Measurements from ENCODE around the gene BFSP1.

The BFSP1 gene

DNA sequence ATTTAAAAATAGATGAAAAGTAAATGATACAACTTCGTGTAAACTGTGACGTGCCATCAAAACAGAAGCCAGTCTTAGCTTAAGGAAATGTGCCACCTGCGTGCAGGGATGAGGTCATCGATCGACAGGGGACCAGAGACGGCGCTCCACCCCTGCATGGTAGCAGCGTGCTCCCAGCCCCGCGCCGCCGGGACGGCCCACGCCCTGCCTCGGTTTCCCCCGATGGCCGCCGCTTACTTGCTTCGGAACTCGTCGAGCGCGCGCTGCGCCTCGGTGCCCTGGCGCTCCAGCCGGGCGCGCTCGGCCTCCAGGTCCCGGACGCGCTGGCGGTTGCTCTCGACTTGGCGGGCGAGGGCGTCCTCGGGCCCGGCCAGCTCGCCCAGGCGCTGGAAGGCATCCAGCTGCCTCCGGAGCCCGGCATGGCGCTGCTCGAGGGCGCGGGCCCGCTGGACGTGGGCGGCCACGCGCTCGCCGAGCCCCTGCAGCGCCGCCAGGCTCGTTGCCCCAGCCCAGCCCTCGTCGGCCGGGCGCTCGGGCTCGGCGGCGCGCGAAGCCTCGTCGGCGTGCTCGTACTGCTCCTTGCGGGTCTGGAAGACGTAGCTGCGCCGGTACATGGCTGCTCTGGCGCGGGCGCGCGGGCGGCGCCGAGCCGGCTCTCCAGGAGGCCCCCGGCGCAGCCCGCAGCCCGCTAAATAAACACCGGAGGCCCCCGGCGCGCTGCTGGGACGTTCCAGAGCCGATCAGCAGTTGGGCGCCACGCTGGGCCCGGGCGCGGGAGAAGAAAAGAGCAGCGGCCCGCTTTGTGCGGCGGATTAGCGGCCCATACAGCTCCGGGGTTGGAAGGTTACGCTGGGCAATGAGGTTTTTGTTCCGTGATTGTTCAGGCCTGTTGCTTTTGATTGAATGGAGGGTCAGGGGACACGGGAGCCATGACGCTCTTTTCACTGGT, at the start of gene BFSP1:
BFSP1 (minus strand) TSS at position 664 of the 949 bp plus-strand sequence; CDS start at position 614, 50 bp downstream.
- DNase-seq (ENCODE audit: low spot score): peak; percentile 73

DNA sequence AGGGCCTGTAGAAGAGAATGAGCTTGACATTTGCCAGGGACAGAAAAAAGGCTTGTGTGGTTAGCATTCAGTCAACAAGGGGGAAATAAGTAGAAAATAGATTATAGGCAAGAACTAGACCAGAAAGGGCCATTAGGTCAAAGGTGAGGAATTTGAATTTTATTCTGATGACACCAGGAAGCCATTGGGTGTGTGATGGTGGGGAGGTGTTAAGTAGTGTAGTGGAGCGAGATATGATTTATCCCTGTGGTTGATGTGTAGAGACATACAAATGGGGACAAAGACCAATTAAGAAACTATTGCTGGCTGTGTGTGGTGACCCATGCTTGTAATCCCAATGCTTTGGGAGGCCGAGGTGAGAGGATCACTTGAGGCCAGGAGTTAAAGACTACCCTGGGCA, 49.7 kb upstream of the BFSP1 start:
- DNase-seq (ENCODE audit: low spot score): no peak

DNA sequence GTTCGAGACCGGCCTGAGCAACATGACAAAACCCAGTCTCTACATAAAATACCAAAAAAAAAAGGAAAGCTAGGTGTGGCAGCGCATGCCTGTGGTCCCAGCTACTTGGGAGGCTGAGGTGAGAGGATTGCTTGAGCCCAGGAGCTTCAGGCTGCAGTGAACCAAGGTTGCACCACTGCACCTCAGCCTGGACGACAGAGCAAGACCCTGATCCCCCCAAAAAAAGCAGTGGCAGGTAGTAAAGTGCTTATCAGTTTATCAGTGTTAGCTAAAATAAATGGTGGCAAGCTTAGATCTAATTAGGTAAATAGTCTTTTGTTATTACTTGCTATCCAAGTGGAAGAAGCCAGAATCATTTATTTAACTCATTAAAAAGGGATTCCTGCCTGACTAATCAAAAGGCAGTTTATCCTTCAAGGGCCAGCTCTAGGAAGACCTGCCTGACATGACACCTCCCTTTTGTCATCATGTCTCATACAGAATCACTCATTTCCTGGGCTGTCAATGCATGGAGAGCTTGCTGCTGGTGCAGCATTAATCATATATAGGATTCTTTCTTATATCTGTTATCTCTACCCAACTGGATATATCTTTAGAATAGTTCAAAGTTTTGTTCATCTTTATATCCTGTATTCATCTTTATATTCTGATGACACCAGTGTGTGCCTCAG, 48.3 kb upstream of the BFSP1 start:
- DNase-seq (ENCODE audit: low spot score): no peak

DNA sequence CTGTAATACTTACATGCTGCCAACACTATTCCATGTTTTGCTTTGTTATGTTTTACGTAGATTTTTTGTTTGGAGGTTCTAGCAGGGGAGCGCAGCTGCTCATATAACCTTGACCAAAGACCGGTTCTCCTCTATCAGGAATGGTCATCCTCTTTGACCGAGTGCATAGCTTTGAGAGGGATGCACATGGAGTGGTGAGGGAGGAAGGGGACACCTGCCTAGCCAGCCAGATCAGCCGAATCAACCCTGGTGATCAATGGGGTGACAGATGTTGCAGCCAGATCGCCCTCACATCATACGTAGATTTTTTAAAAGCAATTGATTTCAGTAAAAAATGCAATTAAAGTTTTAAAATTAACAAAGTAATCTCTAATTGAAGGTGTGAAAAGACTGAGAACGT, 45.0 kb upstream of the BFSP1 start:
- no peak for DNase-seq (ENCODE audit: low spot score)

DNA sequence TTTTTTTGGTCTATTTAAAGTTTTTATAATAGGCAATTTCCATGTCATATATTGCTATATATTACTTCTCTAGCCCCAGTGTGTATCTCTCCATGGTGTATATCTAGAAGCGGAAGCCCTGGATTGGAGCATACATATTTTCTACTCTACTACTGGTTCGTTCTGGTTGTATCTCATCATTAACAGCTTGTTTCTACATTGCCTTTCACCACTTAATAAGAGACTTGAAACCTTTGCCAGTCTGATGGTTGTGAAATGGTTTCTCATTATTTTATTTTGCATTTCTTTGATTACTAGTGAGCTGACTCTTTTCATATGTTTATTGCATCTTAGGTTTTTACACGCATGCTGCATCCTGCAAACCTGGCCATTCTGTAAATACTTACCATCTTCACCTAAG, 42.3 kb upstream of the BFSP1 start:
- no peak for DNase-seq (ENCODE audit: low spot score)

DNA sequence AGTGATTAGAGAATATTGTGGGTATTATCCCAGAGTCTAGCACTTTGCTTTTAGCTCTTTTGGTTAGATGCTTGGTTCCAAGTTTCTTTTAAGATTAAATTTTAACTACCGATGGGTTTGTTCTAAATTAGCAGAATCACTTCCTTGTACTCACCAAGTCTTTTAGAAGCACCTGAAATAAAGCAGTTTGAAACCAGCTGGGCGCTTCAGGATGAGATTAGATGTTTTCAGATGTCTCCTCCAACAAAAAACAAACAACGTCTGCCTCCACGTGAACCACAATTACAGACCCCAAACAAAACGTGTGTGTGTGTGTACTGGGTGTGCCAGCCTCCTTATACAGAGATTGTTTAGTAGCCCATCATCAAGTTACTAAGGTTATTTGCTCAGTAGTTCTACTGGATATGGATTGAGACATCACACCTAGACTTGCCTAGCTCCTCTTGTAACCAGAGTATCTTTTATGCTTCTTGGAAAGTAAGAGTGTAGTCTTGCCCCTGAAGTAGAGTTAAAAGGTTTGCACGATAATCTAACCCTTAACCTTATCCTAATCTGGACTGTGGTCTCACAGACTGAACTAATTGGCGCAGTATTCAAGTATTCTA, 41.0 kb upstream of the BFSP1 start:
- DNase-seq (ENCODE audit: low spot score): no peak

DNA sequence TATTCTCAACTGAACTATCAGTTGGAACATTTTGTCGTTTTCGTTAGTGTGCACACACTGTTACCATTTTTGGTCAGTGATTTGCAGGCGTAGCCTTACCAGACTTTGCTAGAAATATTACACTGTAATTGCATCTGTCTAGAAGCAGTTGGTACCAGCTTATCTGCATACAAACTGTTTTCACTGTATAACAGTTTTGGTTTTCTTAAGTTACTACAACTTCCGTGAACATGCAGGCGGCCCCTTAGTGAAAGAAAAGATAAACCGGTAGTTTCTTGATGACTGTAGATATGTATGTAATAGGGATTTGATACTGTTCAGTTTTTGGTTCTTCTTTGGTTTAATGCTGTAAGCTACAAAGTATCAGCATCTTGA, 40.0 kb upstream of the BFSP1 start:
- no peak for DNase-seq (ENCODE audit: low spot score)

DNA sequence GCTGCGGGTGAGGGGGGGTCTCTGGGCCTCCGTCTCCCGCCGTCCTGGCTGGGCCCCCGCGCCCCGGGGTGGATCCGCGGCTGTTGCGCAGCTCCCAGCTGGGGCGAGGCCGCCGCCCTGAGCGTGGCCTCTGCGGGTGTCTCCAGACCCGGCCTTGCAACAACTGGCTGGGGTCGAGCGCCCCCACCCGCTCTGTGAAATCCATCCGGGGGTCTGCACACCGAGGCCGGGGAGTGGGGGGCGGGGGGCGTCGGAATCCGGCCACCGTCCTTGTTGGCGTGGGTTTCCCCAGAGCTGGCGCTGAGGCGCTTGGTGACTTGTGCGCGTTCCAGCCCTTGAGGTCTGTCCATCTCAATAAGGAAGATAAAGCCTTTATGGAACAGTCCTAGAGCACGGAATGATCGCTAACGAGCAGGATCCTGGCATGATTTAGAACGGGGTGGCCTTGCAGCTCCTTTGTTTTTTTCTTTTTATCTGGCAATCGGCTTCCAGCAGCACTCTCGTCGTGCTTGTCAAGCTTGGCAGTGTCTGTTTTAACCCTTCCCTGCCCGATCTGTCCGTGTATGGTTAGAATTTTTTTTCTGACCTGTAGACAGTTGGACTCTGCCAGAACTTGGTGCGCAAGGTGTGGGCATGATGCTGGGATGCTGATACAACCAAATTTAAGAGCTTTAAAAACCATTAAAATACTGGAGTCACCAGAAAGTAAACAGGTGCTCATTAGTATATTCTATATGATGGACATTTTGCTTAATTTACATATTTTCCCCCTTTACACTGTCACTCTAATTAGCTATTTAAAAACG, 39.4 kb upstream of the BFSP1 start:
- peak; percentile 72 for DNase-seq (ENCODE audit: low spot score)

DNA sequence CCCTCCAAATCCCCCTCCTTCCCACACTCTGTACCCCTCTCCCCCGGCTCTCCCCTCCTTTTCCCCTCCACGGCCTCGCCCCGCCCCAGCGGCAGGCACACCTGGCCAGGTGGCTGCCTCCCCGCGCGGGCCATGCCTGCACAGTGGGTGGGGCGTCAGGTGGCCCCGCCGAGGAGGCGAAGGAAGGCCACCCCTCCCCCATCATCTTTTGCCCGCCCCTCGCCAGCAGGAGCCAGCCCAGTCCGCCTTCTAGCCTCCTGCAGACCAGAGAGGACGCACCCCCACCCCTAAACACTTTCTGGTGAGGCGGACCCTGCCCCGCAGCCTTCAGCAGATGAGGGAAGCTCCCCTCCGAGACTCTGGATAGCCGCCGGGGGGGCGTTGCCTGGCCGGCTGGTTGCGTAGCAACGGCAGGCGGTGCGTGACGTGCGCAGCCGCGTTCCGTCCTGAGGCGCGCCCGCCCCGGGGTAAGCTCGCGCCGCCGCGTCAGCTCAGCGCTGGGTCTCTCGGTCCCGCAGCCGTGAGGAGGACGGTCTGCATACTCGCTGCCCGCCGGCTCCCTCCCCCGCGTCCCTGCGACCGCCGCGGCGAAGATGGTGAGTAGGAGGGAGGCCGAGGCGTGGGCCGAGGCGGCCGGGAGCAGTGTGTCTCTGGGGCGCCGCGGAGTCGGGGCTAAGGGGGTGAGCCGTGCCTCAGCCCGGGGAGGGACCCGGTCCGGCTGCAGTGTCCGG, 38.6 kb upstream of the BFSP1 start, which contains the start of gene DSTN:
DSTN (plus strand) TSS at position 460 of the 731 bp plus-strand sequence; CDS start at position 594, 134 bp downstream.
- peak; percentile 97 for DNase-seq (ENCODE audit: low spot score)

DNA sequence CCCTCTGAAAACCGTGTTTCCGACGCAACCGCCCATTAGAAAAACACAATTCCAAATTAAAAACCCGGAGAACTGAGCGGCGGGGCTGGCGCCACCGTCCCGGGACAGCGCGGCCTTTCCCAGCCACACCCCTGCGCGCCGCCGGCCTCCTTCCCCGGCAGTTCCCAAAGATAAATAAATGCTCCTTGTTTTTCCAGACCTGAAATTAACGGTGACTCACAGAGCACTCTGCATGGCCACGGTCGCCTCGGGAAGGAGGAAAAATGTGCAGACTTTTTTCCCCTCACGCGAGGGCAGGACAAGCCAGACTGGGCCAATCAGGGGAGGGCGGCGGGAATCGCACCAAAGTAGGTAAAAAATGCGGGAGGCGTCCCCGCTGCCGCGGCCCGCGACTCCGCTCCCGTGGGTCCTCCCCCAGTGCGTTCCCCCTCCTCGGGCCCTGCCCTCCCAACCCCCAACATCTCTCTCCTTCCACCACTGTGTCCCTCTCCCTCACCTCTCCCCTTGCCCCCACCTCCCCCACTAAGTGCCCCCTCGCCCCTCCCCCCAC, 37.9 kb upstream of the BFSP1 start:
- peak; percentile 80 for DNase-seq (ENCODE audit: low spot score)

DNA sequence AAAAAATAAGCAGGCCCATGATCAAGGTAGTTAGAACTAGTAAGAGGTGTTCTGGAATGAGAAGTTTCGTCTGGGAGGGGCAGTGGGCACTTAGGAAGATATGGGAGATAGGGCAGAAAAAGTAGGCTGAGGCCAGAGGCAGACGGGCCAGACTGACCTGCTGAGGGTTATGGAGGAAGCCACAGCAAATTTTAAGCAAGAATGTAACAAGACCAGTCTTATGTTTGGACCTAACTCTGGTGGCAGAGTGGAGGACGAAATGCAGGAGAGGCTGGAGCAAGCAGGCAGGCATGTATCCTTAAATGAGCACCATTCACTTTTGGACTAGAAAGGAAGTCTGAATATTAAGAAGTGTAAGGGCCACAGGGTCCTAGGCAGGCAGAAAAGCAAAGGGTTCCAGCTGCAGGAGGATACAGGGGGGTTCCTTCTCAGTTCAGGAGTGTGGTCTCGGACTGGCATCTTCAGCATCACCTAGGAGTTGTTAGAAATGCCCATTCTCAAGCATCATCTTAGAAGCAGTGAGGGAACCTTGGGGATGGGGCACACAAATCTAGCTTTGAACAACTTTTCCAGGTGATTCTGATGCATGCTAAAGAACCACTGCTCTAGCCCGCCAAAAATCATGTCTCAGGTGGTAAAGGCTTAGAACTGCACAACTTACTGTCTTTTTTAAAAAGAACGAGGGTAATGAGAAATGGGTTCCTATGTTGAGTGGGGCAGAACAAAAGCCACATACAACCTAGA, 37.0 kb upstream of the BFSP1 start:
- no peak for DNase-seq (ENCODE audit: low spot score)

DNA sequence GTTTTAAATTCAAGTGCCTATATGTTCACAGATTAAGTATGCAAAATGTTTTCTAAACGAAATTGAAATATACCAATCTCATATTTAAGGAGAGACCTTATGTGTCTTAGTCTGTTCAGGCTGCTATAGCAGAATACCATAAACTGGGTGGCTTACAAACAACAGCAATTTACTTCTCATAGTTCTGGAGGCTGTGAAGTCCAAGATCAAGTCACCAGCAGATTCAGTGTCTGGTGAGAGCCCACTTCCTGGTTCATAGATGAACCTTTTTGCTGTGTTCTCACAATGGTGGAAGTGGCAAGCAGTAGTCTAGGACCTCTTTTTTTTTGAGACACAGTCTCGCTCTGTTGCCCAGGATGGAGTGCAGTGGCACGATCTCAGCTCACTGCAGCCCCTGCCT, 35.2 kb upstream of the BFSP1 start:
- no peak for DNase-seq (ENCODE audit: low spot score)

DNA sequence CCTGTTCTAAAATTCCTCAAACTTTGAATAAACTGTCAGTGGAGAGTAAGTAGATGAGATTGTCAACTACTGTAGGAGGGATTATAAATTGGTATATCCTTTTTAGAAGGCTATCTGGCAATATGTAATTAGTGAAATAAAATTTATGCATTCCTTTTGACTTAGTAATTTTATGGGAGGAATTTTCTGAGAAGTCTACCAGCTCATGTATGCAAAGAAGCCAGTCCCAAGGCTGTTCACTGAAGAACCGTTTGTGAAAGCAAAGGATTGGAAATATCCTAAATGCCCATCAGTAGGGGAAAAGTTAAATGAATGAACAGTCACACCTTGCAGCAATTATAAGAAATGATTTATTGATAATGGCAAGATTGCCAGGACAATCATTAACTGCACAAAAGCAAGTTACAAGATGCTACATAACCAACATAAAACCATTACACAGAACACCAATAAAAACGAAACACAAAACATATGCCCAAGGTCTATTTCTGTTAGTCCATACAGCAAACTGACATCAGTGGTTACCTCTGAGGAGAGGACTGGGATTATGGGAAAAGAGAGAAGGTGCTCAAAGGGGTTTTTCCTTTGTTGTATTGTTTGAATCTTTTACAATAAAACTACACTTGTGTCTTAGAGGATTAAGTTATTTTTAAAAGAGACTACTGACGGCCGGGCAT, 34.1 kb upstream of the BFSP1 start:
- no peak for DNase-seq (ENCODE audit: low spot score)

DNA sequence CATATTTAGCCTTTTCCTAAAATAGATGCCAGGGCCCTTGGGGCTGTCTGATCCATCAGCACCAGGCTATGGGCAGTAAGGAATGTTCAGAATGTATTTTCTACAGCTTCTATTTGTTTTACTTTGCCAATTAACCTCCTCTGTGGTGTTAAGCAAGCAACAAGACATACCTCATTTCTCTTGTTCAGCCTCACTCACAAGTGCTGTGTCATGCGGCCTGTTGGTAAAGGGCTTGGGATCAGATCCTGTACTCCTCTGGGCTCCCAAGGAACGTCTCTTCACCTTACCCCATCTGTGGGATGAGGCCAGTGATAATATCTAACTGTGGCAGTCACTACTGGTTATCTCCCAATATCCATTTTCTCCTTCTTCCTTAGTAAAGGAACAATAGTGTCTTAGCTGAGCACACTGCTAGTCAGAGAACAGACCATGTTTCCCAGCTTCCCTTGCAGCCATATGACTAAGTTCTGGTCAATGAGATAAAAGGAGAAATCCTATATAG, 31.7 kb upstream of the BFSP1 start:
- no peak for DNase-seq (ENCODE audit: low spot score)

DNA sequence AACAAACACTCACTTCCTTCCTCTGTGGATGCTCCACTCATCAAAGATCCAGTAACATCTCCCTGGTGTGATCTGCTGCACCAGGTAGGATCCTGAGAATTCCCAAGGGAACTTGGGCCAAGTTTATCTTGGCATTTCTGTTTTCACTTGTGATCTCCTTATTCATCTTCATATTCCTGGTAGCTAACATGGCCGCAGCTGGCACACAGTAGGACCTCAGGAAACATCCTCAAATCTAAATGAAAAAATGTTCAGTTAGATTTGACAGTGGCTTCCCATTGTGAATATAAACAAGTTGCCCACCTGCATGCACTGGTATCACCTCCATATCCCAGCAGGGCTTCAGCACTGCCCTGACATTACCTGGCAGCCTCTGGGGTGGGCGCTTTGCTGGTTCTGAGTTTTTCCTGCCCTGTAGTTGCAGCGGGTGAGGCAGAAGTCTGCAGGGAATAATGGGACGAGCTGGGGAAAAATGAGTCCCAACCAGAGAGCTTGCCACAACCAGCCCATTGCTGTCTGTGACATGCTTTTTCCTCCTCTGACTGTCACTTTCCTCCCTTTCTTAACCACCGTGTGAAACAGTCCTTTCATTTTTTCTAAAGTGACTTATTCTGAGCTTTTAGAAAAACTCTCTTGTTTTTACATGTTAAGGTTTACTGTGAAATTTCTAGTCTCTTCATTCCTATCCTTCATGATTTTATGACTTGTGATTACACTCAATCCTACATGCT, 29.3 kb upstream of the BFSP1 start:
- DNase-seq (ENCODE audit: low spot score): no peak

DNA sequence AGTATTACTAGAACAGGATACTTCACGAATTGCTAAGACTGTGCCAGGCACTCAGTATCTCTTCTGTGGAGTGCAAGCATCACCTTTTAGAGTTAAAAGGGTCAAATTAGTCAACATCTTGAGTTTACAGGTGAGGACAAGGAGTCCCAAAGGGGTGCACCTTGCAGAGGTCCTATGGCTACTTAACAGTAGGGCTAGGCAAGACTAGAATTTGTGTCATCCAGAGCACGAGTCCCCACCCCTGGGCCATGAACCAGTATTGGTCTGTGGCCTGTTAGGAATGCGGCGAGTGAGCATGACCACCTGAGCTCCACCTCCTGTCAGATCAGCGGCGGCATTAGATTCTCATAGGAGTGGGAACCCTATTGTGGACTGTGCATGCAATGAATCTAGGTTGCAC, 28.2 kb upstream of the BFSP1 start:
- no peak for DNase-seq (ENCODE audit: low spot score)

DNA sequence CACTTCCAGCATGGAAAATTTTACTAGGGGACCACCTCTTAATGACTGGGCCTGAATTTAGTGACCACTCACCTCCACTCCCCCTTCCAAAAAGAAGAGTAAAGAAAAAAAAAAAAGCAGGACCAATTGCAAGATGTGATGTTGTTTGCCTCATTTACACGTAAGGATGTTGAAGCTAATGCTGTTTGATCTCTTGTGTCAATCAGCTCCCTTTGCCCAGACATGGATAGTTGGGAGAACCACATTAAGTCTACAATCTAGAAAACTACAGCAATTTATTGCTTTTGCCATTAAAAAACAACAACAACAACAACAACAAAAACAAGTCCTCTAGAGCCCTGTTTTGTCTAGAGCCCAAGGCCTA, 27.7 kb upstream of the BFSP1 start:
- DNase-seq (ENCODE audit: low spot score): no peak

DNA sequence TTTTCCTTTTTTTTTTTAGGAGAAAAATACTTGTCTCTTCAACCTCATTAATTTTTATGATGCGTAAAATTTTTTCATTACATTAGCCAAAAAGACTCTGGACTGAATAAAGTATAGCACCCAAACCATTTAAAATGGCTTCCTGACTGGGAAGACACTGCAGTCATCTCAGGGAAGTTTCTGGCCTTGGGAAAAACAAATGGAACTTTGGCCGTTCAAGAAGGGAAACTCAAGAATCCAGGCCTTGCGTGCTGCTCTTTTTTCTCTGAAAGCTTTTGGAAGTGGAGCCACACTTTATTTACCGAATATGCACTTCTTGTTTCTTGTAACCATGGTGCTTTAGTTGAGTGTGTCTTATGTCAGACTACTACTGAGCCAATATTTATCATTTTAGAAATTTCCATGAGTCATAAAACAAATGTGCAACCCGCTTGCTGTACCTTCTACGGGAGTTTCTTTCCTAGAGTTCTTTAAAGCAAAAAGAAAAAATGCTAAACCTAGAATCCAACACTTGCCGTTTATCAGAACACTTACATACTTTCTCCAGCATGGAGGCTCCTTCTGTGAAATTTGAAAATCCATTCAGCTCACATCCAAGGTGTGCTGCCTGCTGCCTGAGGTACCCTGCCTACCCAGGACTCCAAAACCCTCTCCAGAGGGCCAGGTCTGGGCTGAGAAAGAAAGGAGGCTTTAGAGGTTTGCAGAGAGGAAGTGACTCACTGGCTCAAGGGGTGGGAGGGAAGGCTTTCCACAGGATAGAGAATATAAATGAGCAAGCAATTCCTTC, 27.2 kb upstream of the BFSP1 start:
- DNase-seq (ENCODE audit: low spot score): no peak

Measured in D341Med (cell line).